Colonic mucosa (tissue), 4 donors: Measurements from ENCODE around the gene ALOXE3. TPM values are rescaled to one million over a fixed set of nuclear protein-coding genes. Genes with fewer than 3 reads are reported as not detected.
A peak's percentile ranks its signal among the peaks of the same experiment; 100 is the strongest.

Experiments
- DNase-seq: peaks from one replicate; pipeline ENCODE4 v3.0.0-alpha.2; 2020
- H3K27ac ChIP-seq: fragments of 200-600 bp; one replicate; pipeline ENCODE4 v1.8.0; 2021
- H3K27me3 ChIP-seq: fragments of 200-600 bp; one replicate; pipeline ENCODE4 v1.8.0; 2021
- H3K36me3 ChIP-seq: fragments of 200-600 bp; one replicate; pipeline ENCODE4 v1.8.0; 2021
- H3K4me1 ChIP-seq: fragments of 200-600 bp; one replicate; pipeline ENCODE4 v1.8.0; 2021; ENCODE audit warnings: mild to moderate bottlenecking
- H3K4me3 ChIP-seq: fragments of 200-600 bp; one replicate; pipeline ENCODE4 v1.8.0; 2021
- H3K9ac ChIP-seq, 2 donors: one replicate each; pipeline ENCODE4 v1.7.0; 2013; ENCODE audit warnings: control low read depth in 2 of 2, low read depth in 2 of 2, low read length in 2 of 2
- H3K9me3 ChIP-seq: fragments of 200-600 bp; one replicate; pipeline ENCODE4 v1.8.0; 2021
- intact Hi-C: fragments of 100-400 bp; cut with DNase I; formaldehyde crosslinking; loops from one replicate; pipeline ENCODE4 v1.14.1; 2022
- total RNA-seq, 2 donors: library from RNA; stranded (reverse); fragmentation: NEBNext Ultra II Directional in 1 of 2; extraction: Animal tissue kit (Norgen Biotek cat#: 25700) in 1 of 2; gene quantifications; one replicate each; pipeline ENCODE4 v1.2.1, GENCODE V29; 2021
- TF ChIP-seq, protein P1 (sequence below): fragments of 200-600 bp; IDR thresholded peaks from one replicate; pipeline ENCODE4 v1.8.0; 2022; ENCODE audit warnings: antibody characterized with exemption, mild to moderate bottlenecking
- donor health status: healthy.
- donor health status: DM: no; HTN: no; CAD: no.
- donor health status: DM: no; HTN: no; CAD: no.

ALOXE3 gene
- total RNA-seq, 2 donors from 2014 or later: not detected

GRCh38 chr17:8128125-8128784 lies 9.9 kb upstream of the ALOXE3 start:
- intact Hi-C loops: no loop called here
- DNase-seq: no peak
- H3K9me3 ChIP-seq: no peaks in the 10 kb centered on the region
- peaks cover 28% of the 10 kb centered on the region for H3K27me3 ChIP-seq
- peaks cover 22% of the 10 kb centered on the region for H3K4me1 ChIP-seq
- TF ChIP-seq, protein P1, sequence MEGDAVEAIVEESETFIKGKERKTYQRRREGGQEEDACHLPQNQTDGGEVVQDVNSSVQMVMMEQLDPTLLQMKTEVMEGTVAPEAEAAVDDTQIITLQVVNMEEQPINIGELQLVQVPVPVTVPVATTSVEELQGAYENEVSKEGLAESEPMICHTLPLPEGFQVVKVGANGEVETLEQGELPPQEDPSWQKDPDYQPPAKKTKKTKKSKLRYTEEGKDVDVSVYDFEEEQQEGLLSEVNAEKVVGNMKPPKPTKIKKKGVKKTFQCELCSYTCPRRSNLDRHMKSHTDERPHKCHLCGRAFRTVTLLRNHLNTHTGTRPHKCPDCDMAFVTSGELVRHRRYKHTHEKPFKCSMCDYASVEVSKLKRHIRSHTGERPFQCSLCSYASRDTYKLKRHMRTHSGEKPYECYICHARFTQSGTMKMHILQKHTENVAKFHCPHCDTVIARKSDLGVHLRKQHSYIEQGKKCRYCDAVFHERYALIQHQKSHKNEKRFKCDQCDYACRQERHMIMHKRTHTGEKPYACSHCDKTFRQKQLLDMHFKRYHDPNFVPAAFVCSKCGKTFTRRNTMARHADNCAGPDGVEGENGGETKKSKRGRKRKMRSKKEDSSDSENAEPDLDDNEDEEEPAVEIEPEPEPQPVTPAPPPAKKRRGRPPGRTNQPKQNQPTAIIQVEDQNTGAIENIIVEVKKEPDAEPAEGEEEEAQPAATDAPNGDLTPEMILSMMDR: no peak
- no peak overlapping the region for H3K27ac ChIP-seq
- no peak overlapping the region for H3K9ac ChIP-seq
- no peaks in the 10 kb centered on the region for H3K36me3 ChIP-seq
- H3K4me3 ChIP-seq: no peak overlapping the region

- Histone ChIP-seq H3K9me3 (no peaks in the 10 kb centered on the region), H3K4me3 (peak overlapping the region; percentile 62), H3K27ac (no peak overlapping the region), H3K4me1 (peaks cover 35% of the 10 kb centered on the region), H3K27me3 (peaks cover 44% of the 10 kb centered on the region), H3K9ac (peak overlapping the region; percentile 50 to 58), H3K36me3 (no peaks in the 10 kb centered on the region)
- intact Hi-C loops: no loop called here
- TF ChIP-seq, protein P1: no peak
- DNase-seq: peak; percentile 67
Observed at GRCh38 chr17:8126491-8127066, 8.3 kb upstream of the ALOXE3 start.

DNA sequence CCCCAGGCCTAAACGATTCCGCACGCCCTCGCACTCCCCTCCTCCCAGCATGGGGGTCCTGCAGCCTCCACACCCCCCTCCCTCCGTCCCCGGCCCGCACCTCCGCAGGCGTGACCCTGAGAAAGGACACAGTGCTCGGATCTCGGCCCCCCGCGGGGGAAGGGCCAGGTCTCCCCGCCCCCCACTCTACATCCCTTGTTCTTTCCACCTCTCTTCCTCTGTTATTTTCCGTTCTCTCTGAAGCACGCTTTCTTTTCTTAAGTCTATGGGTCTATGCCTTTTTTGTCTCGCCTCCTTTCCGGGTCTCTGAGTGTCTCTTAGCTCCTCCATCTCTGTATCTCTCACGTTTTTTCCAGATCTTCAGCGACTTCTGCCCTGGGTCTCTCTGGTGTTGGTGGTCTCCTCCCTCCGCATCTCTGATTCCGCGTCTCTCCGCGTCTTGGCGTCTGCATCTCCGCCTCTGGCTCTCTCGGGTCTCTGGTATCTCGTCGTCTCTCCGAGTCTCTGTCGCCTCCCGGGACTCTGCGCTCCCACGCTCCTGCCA lies 7.7 kb upstream of the ALOXE3 start:
- DNase-seq: peak; percentile 48
- H3K36me3 ChIP-seq: no peaks in the 10 kb centered on the region
- no peak overlapping the region for H3K27ac ChIP-seq
- peak overlapping the region; percentile 50 to 79 for H3K9ac ChIP-seq
- peak overlapping the region; percentile 62 for H3K4me3 ChIP-seq
- TF ChIP-seq, protein P1: no peak
- peaks cover 50% of the 10 kb centered on the region for H3K27me3 ChIP-seq
- peaks cover 38% of the 10 kb centered on the region for H3K4me1 ChIP-seq
- intact Hi-C loops: no loop called here
- H3K9me3 ChIP-seq: no peaks in the 10 kb centered on the region

DNA sequence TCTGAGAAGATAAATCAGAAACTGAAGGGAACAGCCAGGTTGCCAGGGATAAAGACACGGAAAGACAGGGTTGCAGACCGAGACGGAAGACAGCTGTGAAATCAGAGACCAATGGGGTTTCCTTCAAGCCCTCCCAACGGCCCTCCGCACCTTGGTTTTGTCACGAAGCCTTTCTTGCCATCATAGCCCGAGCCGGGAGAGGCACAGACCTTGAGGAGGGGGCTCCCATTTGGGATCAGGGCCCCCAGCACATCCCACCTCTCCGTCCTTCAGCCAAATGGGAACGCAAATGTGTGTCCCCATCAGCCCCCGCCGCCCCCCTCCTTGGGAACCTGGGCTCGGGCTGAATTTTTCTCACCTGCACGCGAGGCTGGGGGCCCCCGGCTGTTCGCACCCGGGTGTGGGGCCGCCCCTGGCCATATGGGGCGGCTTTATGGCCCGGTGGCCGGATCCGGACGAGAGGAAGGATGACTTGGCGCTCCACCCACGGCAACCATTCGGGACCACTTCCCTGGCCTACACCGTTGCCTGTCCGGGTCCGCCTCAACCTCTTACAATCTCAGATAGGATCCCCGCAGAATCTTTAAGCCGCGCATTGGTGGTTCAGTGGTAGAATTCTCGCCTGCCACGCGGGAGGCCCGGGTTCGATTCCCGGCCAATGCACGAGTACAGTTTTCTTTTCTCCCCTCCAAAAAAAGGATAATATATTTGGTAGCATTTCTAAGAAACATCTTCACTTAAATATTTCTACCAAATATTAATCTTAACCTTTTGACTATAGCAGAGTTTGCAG lies 7.0 kb upstream of the ALOXE3 start:
- H3K4me1 ChIP-seq: peaks cover 44% of the 10 kb centered on the region
- DNase-seq: peak; percentile 92
- no peaks in the 10 kb centered on the region for H3K9me3 ChIP-seq
- H3K9ac ChIP-seq: peak overlapping the region in 1 of 2 donors; percentile 79
- H3K27ac ChIP-seq: no peak overlapping the region
- TF ChIP-seq, protein P1: no peak
- peaks cover 50% of the 10 kb centered on the region for H3K27me3 ChIP-seq
- peak overlapping the region; percentile 62 for H3K4me3 ChIP-seq
- no peaks in the 10 kb centered on the region for H3K36me3 ChIP-seq
- intact Hi-C loops: no loop called here

- intact Hi-C loops: no loop called here
- no peaks in the 10 kb centered on the region for H3K9me3 ChIP-seq
- DNase-seq: no peak
- TF ChIP-seq, protein P1: no peak
- no peaks in the 10 kb centered on the region for H3K36me3 ChIP-seq
- peak overlapping the region in 1 of 2 donors; percentile 55 for H3K9ac ChIP-seq
- no peak overlapping the region for H3K27ac ChIP-seq
- H3K4me3 ChIP-seq: peak overlapping the region; percentile 50
- peaks cover 49% of the 10 kb centered on the region for H3K27me3 ChIP-seq
- H3K4me1 ChIP-seq: peaks cover 46% of the 10 kb centered on the region
Observed at GRCh38 chr17:8124350-8125153, 6.2 kb upstream of the ALOXE3 start.
